Sigmoid colon (tissue), 3 donors: ENCODE data around the gene ZNF792.

ENCODE experiments used
- POLR2A ChIP-seq, 2 donors: fragments of 450-650 bp; IDR thresholded peaks; one replicate each; pipeline ENCODE4 v1.6.1; 2016; ENCODE audit warnings: antibody characterized with exemption in 2 of 2, mild to moderate bottlenecking in 2 of 2, moderate library complexity in 2 of 2
- TF ChIP-seq, protein P1 (sequence below), 4 experiments: fragments of 450-650 bp in 3 of 4; fragments of 200-600 bp in 1 of 4; IDR thresholded peaks; one replicate each; pipeline ENCODE4 v1.5.1; 2016 to 2019; ENCODE audit warnings: antibody characterized with exemption in 4 of 4, mild to moderate bottlenecking in 3 of 4, moderate library complexity in 2 of 4

DNA sequence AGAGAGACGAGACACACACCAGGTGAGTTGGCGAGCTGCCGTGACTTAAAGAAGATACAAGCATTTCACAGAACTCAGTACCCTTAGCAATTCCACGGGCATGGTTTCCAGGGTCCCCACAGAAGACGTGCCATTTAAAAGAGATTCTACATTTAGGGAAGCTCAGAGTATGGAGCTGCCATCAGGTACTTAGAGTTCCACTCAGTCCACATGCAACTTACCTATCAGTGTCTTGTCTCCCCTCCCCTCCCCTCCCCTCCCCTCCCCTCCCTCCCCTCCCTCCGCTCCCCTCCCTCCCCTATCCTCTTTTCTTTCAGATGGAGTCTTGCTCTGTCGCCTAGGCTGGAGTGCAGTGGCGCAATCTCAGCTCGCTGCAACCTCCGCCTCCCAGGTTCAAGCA lies 25.1 kb downstream of the ZNF792 start:
- TF ChIP-seq, protein P1, sequence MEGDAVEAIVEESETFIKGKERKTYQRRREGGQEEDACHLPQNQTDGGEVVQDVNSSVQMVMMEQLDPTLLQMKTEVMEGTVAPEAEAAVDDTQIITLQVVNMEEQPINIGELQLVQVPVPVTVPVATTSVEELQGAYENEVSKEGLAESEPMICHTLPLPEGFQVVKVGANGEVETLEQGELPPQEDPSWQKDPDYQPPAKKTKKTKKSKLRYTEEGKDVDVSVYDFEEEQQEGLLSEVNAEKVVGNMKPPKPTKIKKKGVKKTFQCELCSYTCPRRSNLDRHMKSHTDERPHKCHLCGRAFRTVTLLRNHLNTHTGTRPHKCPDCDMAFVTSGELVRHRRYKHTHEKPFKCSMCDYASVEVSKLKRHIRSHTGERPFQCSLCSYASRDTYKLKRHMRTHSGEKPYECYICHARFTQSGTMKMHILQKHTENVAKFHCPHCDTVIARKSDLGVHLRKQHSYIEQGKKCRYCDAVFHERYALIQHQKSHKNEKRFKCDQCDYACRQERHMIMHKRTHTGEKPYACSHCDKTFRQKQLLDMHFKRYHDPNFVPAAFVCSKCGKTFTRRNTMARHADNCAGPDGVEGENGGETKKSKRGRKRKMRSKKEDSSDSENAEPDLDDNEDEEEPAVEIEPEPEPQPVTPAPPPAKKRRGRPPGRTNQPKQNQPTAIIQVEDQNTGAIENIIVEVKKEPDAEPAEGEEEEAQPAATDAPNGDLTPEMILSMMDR (IDR thresholded peaks at IDR 0.05): no peak
- no peak for TF ChIP-seq POLR2A (IDR thresholded peaks at IDR 0.05)
